NCI-H2227 (cell line): ENCODE measurements around the gene SLC23A2.
"Not testable (repeated sequence)": the region's sequence is repeated elsewhere in the genome, so short reads cannot be mapped to it uniquely, and the experiment has no call there.

ENCODE experiments used
- DNase-seq: peaks from one replicate; lab custom pipeline; 2025; ENCODE audit not compliant: unreplicated experiment; lab: John Stamatoyannopoulos, UW

Gene SLC23A2

GRCh38 chr20:5008759-5009158, 7.4 kb upstream of the SLC23A2 start:
- DNase-seq: no peak

DNA sequence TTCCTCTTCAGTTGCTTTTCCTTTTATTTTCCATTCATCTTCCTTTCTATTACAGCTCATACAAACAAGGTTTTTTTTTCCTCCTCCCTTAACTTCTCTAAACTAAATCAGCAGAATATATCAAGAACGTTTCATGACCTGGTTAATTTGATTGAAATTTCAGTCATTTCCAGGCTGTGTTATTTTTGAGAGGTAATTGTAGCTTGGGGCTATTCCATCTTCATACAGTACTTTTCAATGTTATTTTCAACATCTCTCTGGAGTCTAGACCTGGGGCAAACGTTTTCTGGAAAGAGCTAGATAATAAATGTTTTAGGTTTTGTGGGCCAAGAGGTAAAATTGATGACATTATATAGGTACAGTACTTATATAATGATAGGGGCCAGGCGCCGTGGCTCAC, 4.0 kb upstream of the SLC23A2 start:
- no peak for DNase-seq

- DNase-seq: not testable (repeated sequence)
Measured at GRCh38 chr20:5004825-5005224, 3.5 kb upstream of the SLC23A2 start.

GRCh38 chr20:5003626-5004025, 2.3 kb upstream of the SLC23A2 start:
- no peak for DNase-seq

GRCh38 chr20:5002077-5002413, 735 bp upstream of the SLC23A2 start:
- peak; percentile 16 for DNase-seq

DNA sequence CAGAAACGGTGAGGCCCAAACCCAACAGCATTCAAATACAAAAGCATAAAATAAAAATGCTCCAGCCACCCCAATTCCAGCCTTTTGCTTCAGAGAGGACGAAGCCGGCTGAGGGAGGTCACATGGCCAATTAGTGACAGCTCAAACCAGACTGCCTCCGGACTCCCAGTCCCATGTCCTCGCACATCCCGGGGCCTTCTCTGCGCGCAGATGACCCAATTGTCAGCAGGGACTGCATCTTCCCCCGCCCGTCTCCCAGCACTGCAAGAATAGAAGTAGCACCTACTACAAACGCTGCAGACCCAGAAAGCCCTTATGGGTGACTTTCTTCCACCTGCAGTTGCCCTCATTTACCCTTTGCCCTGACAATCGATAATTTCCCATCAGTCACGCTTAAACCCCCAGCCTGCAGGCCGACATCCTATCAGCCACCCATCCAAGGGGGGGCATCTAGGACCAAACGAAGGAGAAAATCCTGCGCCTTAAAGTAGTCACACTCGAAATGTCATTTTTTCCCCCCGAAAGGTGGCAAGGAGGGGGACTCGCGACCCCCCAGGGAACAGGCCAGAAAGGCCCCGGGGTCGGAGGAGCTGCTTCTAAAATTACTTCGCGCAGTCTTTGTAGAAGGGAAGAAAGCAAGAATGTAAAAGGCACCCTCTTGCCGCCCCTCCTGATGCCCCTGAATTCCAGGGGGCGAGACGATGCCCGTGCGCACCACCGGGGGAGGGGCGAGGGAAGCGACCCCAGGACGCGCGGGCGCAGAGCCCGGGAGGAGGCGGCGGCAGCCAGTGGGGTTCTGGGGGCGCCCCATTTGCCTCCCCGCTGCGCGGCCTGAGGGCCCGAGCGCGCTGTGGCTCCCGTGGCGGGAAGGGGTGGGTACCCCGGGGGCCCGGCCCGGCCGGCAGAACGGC, 792 bp downstream of the SLC23A2 start:
- peak; percentile 17 for DNase-seq

GRCh38 chr20:4999788-5000187, 1.5 kb downstream of the SLC23A2 start:
- DNase-seq: no peak

DNA sequence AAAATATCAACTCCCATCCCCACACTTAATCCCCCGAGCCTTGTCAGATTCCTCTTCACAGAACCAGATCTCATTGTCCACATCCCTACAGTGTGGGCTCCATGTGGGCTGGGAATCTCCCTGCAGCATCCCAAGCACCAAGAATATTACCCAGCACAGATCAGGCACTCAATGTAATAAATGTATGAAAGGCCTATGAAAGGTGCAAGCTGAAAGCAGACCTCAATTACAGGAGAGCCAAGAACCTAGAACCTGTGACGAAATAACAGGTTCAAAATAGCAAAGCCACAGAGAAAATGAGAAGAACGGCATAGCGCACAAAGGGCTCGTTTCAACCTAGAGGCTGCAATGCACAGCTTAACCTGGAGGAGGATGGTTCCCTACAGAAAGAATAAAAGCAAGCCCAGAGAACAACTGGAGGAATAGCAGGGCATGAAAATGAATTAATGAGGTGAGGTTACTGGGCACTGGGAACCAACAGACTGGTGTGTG, 3.1 kb downstream of the SLC23A2 start:
- DNase-seq: no peak

- DNase-seq: no peak
Measured at GRCh38 chr20:4997222-4997621, 4.1 kb downstream of the SLC23A2 start.

GRCh38 chr20:4989570-4989969, 11.7 kb downstream of the SLC23A2 start:
- DNase-seq: no peak

DNA sequence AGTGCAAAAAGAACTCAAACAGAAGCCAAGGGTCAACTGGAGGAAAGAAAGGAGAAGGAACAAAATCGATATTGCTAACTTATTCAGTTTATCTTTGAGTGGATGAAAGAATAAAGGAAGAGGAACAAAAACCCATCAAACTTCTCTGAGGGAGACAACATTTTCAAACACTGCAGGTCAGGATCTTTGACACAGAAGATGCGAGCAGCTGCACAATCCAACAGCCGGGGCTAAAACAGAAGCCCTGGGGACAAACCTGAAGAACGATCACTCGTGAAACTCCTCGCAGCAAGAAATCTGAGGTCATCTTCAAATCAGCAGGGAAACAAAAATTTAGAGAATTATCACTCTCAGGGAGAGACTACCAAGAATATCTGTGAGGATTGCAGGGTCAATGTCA, 14.2 kb downstream of the SLC23A2 start:
- DNase-seq: peak; percentile 17

DNA sequence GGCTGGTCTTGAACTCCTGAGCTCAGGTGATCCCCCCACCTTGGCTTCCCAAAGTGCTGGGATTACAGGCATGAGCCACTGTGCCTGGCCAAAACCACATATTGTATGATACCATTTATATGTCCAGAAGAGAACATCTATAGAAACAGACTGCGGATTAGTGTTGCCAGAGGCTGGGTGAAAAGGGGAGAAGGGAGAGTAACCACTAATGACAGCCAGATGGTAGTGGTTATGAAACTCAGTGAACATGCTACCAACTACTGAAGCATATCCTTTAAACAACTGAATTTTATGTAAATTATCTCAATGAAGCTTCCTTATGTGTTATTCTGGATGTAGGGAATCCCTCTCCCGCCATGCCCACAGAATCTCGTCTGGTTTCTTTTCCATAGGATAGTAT, 15.7 kb downstream of the SLC23A2 start:
- no peak for DNase-seq

DNA sequence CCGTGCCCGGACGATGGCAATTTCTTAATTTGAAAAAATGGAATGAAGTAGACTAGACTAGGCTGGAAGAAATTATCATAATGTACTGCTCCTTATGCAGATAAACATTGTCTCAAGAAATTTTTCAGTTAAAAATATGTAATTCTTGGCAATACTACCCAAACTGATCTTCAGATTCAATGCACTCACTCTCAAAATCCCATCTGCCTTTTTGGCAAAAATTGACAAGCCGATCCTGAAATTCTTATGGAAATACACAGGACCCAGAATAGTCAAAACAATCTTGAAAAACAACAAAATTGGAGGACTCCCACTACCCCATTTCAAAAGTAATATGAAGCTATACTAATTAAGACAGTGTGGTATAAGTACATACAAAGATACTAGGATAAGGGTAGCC, 19.0 kb downstream of the SLC23A2 start:
- no peak for DNase-seq

GRCh38 chr20:4979841-4980410, 21.4 kb downstream of the SLC23A2 start:
- no peak for DNase-seq

- DNase-seq: no peak
Measured at GRCh38 chr20:4978050-4978918, 23.0 kb downstream of the SLC23A2 start.

DNA sequence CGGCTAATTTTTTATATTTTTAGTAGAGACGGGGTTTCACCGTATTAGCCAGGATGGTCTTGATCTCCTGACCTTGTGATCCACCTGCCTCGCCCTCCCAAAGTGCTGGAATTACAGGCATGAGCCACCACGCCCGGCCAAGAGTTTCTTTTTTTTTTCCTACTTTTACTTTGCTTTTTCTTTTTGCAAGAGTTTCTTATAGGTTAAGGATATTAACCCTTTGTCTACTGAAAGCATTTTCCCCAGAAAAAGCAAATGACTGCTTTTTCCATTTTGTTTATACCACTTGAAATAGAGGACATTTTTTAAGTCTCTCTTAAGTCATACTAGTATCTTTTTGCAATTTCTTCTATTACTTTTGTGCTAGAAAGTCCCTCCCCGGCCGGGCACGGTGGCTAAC, 25.3 kb downstream of the SLC23A2 start:
- DNase-seq: not testable (repeated sequence)

DNA sequence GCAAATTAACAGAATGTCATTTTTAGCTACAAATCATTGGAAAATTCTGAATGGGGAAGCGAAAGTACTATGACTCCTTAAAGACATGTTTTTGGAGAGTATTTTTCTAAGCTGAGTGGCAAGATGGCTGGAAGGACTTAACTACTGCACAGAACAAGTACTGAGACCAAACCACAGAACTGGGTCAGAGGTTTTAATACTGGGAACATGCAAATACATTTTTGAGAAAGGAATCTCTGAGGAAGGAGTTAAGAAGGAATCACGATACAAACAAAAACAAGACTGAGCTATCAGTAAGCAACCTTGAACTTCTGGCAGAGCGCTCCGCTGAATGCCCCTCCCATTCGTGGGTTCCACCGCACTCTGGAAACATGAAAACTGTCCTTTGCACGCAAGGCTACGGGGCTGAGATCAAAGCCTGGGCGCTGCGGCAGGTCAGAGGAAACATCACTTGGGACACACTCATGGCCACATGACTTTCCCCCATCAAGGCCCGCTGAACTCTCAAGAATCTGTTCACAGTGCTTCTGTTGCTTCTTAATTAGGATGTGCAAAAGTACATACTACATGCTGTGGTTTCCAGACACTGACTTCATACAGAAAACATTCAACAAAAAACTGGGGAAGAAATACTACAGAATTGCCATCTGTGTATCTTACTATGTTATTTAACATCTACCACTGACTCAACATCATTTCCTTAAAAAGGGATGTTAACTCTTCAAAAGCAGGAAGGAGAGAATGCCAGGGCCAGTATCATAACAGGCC, 27.8 kb downstream of the SLC23A2 start:
- DNase-seq: peak; percentile 28

- DNase-seq: peak; percentile 70
Measured at GRCh38 chr20:4972506-4973251, 28.6 kb downstream of the SLC23A2 start.

GRCh38 chr20:4971064-4971463, 30.2 kb downstream of the SLC23A2 start:
- DNase-seq: no peak
